Tibial nerve (tissue), 3 donors: ENCODE data around the gene IL9R.

Source experiments
- POLR2A ChIP-seq, 2 donors: fragments of 450-650 bp; IDR thresholded peaks; one replicate each; pipeline ENCODE4 v1.6.1; 2017; ENCODE audit warnings: antibody characterized with exemption in 2 of 2, mild to moderate bottlenecking in 2 of 2, moderate library complexity in 2 of 2
- TF ChIP-seq, protein P1 (sequence below), 5 experiments: fragments of 200-600 bp in 3 of 5; fragments of 450-650 bp in 2 of 5; sonication (generic) in 3 of 5; IDR thresholded peaks; one replicate each; pipeline ENCODE4 v1.5.1; 2016 to 2019; ENCODE audit warnings: antibody characterized with exemption in 5 of 5, mild to moderate bottlenecking in 3 of 5, moderate library complexity in 2 of 5

- TF ChIP-seq POLR2A (IDR thresholded peaks at IDR 0.05): no peak
- TF ChIP-seq, protein P1, sequence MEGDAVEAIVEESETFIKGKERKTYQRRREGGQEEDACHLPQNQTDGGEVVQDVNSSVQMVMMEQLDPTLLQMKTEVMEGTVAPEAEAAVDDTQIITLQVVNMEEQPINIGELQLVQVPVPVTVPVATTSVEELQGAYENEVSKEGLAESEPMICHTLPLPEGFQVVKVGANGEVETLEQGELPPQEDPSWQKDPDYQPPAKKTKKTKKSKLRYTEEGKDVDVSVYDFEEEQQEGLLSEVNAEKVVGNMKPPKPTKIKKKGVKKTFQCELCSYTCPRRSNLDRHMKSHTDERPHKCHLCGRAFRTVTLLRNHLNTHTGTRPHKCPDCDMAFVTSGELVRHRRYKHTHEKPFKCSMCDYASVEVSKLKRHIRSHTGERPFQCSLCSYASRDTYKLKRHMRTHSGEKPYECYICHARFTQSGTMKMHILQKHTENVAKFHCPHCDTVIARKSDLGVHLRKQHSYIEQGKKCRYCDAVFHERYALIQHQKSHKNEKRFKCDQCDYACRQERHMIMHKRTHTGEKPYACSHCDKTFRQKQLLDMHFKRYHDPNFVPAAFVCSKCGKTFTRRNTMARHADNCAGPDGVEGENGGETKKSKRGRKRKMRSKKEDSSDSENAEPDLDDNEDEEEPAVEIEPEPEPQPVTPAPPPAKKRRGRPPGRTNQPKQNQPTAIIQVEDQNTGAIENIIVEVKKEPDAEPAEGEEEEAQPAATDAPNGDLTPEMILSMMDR (IDR thresholded peaks at IDR 0.05): no peak
Observed at GRCh38 chrX:155953055-155953454, 44.4 kb upstream of the IL9R start.
